Keratinocyte (primary cell): ENCODE measurements around the gene TAF1A. TPM values are rescaled to one million over a fixed set of nuclear protein-coding genes. Genes with fewer than 3 reads are reported as not detected.

ENCODE experiments used
- DNase-seq: peaks from one replicate; pipeline ENCODE4 v3.0.0-alpha.2; 2011; ENCODE audit warnings: low read depth, missing footprints, low spot score
- FAIRE-seq: peaks from 2 replicates; lab custom pipeline; 2011; peaks lifted over from hg19 to GRCh38; lab: Jason Lieb, UNC
- H2AFZ ChIP-seq: 2 replicates; pipeline ENCODE4 v1.6.0; 2012; ENCODE audit warnings: low read length, control low read depth, inconsistent platforms; ENCODE audit not compliant: control insufficient read depth
- H3K27ac ChIP-seq: 2 replicates; pipeline ENCODE4 v1.5.1; 2011; ENCODE audit warnings: low read length; ENCODE audit not compliant: control insufficient read depth, insufficient read depth
- H3K27me3 ChIP-seq: 3 replicates; pipeline ENCODE4 v1.6.0; 2011; ENCODE audit warnings: low read length; ENCODE audit not compliant: control insufficient read depth, insufficient read depth; ENCODE audit errors: extremely low read depth
- H3K36me3 ChIP-seq, 2 experiments: 2 replicates in 1 of 2; 3 replicates in 1 of 2; pipeline ENCODE4 v1.5.1; 2011; ENCODE audit warnings: low read length in 2 of 2, mild to moderate bottlenecking in 1 of 2; ENCODE audit not compliant: control insufficient read depth in 2 of 2, insufficient read depth in 2 of 2; ENCODE audit errors: extremely low read depth in 1 of 2
- H3K4me1 ChIP-seq: 3 replicates; pipeline ENCODE4 v1.5.1; 2011; ENCODE audit warnings: low read length; ENCODE audit not compliant: control insufficient read depth, insufficient read depth; ENCODE audit errors: extremely low read depth
- H3K4me2 ChIP-seq: 3 replicates; pipeline ENCODE4 v1.6.0; 2011; ENCODE audit warnings: low read depth, low read length; ENCODE audit not compliant: control insufficient read depth, insufficient read depth; ENCODE audit errors: extremely low read depth
- H3K4me3 ChIP-seq, 3 experiments: fragments of 200-600 bp in 1 of 3; sonication (generic) in 1 of 3; 2 replicates in 2 of 3; 3 replicates in 1 of 3; pipeline ENCODE4 v1.5.1; 2011 to 2016; ENCODE audit warnings: low read length in 3 of 3, mild to moderate bottlenecking in 3 of 3, control low read depth in 2 of 3, inconsistent platforms in 1 of 3, low read depth in 1 of 3, mixed read lengths in 1 of 3, mixed run types in 1 of 3, moderate library complexity in 1 of 3; ENCODE audit not compliant: control insufficient read depth in 2 of 3, insufficient read depth in 2 of 3; ENCODE audit errors: extremely low read depth in 1 of 3
- H3K79me2 ChIP-seq: 2 replicates; pipeline ENCODE4 v1.6.0; 2012; ENCODE audit warnings: low read length; ENCODE audit not compliant: control insufficient read depth, insufficient read depth
- H3K9ac ChIP-seq: 3 replicates; pipeline ENCODE4 v1.6.0; 2011; ENCODE audit warnings: low read length; ENCODE audit not compliant: control insufficient read depth, insufficient read depth; ENCODE audit errors: extremely low read depth
- H3K9me1 ChIP-seq: 3 replicates; pipeline ENCODE4 v1.6.0; 2011; ENCODE audit warnings: low read length; ENCODE audit not compliant: control insufficient read depth, insufficient read depth; ENCODE audit errors: extremely low read depth
- H3K9me3 ChIP-seq: 2 replicates; pipeline ENCODE4 v1.5.1; 2012; ENCODE audit warnings: low read depth, low read length; ENCODE audit not compliant: control insufficient read depth
- H4K20me1 ChIP-seq: 3 replicates; pipeline ENCODE4 v1.6.0; 2011; ENCODE audit warnings: low read length; ENCODE audit not compliant: control insufficient read depth, insufficient read depth; ENCODE audit errors: extremely low read depth
- EZH2 ChIP-seq: IDR thresholded peaks from one replicate; pipeline ENCODE4 v1.6.1; 2012; ENCODE audit warnings: inconsistent platforms, mild to moderate bottlenecking, low read length, moderate library complexity
- dilution Hi-C: fragments of 300-500 bp; cut with MboI; formaldehyde crosslinking; loops from one replicate; pipeline ENCODE4 v1.7.0; 2020; ENCODE audit warnings: low sequenced_read_pairs; ENCODE audit not compliant: extremely low pct_ligation_motif_present
- polyA plus RNA-seq, 5 experiments: library from polyadenylated mRNA; depleted of rRNA in 3 of 5; stranded (reverse) in 3 of 5; stranded (forward) in 1 of 5; unstranded in 1 of 5; fragments of >200 nt; gene quantifications; 1 replicate in 1 of 5; 2 replicates in 3 of 5; 3 replicates in 1 of 5; pipeline versions ENCODE4 v1.2.1 to v1.2.3, GENCODE V29; 2011 to 2012; ENCODE audit warnings: missing spikeins in 2 of 5, low read depth in 1 of 5, low replicate concordance in 1 of 5
- TF ChIP-seq, protein P1 (sequence below), 3 experiments: IDR thresholded peaks in 1 of 3; conservative IDR thresholded peaks in 1 of 3; optimal IDR thresholded peaks in 1 of 3; 2 replicates in 2 of 3; 3 replicates in 1 of 3; pipeline versions ENCODE3 to v1.5.1; 2011; ENCODE audit warnings: low read length in 3 of 3, mild to moderate bottlenecking in 3 of 3, moderate library complexity in 2 of 3, control low read depth in 1 of 3, inconsistent platforms in 1 of 3; ENCODE audit not compliant: insufficient read depth in 2 of 3; ENCODE audit errors: extremely low read depth in 1 of 3

Gene TAF1A
- polyA plus RNA-seq, 1 donor (not counting 4 experiments of a cell fraction or from before 2014, with no cell fraction given) = 7.2 TPM

DNA sequence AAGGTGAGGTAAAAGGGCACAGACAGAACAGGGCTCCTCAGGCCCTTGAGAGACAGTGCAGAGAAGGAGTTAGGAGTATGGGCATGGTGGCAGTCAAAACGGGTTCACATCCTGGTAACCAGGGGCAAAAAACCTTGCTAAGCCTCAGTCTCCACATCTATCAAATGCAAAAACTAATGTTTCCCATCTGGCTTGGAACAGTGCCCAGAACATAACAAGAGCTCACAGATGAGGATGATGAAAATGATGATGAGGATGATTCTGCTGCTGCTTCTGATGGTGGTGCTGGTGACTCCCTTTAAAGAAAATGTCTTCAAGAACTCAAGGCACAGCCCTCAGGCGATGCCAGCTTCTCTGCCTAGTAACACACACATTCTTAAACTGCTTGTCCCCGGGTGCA lies 65.9 kb downstream of the TAF1A start:
- Histone ChIP-seq H3K79me2 (no peaks in the 10 kb centered on the region), H2AFZ (no peak overlapping the region), H3K27me3 (no peaks in the 10 kb centered on the region), H3K9me1 (no peaks in the 10 kb centered on the region), H4K20me1 (no peaks in the 10 kb centered on the region), H3K9me3 (no peaks in the 10 kb centered on the region), H3K36me3 (no peaks in the 10 kb centered on the region), H3K4me1 (peaks cover 6% of the 10 kb centered on the region), H3K9ac (no peak overlapping the region), H3K4me2 (no peak overlapping the region), H3K4me3 (no peak overlapping the region), H3K27ac (no peak overlapping the region)
- no peak for DNase-seq
- TF ChIP-seq EZH2 = no peak
- TF ChIP-seq, protein P1, sequence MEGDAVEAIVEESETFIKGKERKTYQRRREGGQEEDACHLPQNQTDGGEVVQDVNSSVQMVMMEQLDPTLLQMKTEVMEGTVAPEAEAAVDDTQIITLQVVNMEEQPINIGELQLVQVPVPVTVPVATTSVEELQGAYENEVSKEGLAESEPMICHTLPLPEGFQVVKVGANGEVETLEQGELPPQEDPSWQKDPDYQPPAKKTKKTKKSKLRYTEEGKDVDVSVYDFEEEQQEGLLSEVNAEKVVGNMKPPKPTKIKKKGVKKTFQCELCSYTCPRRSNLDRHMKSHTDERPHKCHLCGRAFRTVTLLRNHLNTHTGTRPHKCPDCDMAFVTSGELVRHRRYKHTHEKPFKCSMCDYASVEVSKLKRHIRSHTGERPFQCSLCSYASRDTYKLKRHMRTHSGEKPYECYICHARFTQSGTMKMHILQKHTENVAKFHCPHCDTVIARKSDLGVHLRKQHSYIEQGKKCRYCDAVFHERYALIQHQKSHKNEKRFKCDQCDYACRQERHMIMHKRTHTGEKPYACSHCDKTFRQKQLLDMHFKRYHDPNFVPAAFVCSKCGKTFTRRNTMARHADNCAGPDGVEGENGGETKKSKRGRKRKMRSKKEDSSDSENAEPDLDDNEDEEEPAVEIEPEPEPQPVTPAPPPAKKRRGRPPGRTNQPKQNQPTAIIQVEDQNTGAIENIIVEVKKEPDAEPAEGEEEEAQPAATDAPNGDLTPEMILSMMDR (optimal IDR thresholded peaks at IDR 0.05 in 1 of 3, IDR thresholded peaks at IDR 0.05 in 1 of 3, conservative IDR thresholded peaks at IDR 0.05 in 1 of 3; ENCODE audit: extremely low read depth in 1 of 3, insufficient read depth in 2 of 3, low read length in 3 of 3) = no peak
- dilution Hi-C loops = no loop called here
- FAIRE-seq = no peak

DNA sequence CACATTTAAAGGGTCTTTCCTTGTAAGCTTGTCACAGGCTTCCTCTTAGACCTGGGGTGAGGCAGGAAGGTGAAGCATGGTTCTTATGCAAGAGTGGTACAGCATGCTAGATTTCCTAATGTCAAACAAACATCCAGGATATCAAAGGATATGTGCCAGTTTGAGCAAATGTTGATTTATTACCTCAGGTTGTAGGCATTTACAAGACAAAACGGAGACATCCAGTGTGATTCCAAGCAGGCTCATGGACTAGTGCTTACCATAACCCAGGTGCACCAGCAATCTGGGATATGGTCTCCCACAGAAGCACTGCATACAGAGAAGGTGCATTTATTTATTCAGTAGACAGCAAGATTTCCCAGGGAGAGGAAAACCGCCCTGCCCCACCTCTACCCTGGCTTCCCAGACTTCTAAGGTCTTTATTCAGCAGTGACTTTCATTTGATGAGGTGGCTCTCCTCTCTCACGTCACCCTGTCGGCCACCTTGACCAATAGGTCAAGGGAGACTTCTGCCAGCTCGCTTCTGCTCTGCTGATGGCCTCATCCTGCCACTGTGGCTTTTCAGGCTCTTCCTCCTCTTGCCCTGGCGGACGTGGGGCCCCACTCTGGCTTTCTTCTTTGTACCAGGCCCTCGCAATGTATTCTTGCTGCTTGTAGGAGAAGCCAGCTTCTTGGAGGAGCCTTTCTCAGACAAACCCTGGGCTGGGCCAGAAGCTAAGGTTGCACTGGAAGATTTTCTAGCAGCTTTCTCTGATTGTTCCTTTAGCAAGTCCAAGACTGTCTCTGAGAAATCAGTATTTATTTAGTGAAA lies 67.4 kb downstream of the TAF1A start:
- Histone ChIP-seq H3K9ac (no peak overlapping the region), H3K4me1 (peaks cover 6% of the 10 kb centered on the region), H3K9me1 (no peaks in the 10 kb centered on the region), H3K79me2 (no peaks in the 10 kb centered on the region), H3K36me3 (no peaks in the 10 kb centered on the region), H3K27ac (no peak overlapping the region), H3K27me3 (no peaks in the 10 kb centered on the region), H3K4me3 (no peak overlapping the region), H4K20me1 (no peaks in the 10 kb centered on the region), H3K4me2 (no peak overlapping the region), H3K9me3 (no peaks in the 10 kb centered on the region), H2AFZ (no peak overlapping the region)
- dilution Hi-C loops = no loop called here
- DNase-seq (no peak), FAIRE-seq (no peak)
- TF ChIP-seq EZH2 = no peak
- TF ChIP-seq, protein P1 (optimal IDR thresholded peaks at IDR 0.05 in 1 of 3, IDR thresholded peaks at IDR 0.05 in 1 of 3, conservative IDR thresholded peaks at IDR 0.05 in 1 of 3; ENCODE audit: extremely low read depth in 1 of 3, insufficient read depth in 2 of 3, low read length in 3 of 3) = no peak
